ENCODE data around the gene NFIB.

NFIB gene

GRCh38 chr9:14056316-14056861 is 257.6 kb downstream of the NFIB start:
- ATAC-seq (ENCODE audit: low read depth) (no peak), DNase-seq (ENCODE audit: low spot score) (no peak)
- Histone ChIP-seq H3K4me3 (ENCODE audit: severe bottlenecking) (no peak overlapping the region), H3K27ac (ENCODE audit: poor library complexity, severe bottlenecking) (no peak overlapping the region), H3K36me3 (ENCODE audit: low read depth) (no peaks in the 10 kb centered on the region), H3K27me3 (ENCODE audit: insufficient read depth, poor library complexity, severe bottlenecking) (no peaks in the 10 kb centered on the region), H3K9me3 (ENCODE audit: severe bottlenecking) (no peaks in the 10 kb centered on the region), H3K4me1 (ENCODE audit: insufficient read depth, poor library complexity, severe bottlenecking) (peaks cover 2% of the 10 kb centered on the region)
- no peak for TF ChIP-seq CTCF (IDR thresholded peaks at IDR 0.05; ENCODE audit: poor library complexity, severe bottlenecking)

GRCh38 chr9:14054096-14054495 is 259.8 kb downstream of the NFIB start:
- Histone ChIP-seq H3K27me3 (ENCODE audit: insufficient read depth, poor library complexity, severe bottlenecking) (no peaks in the 10 kb centered on the region), H3K36me3 (ENCODE audit: low read depth) (no peaks in the 10 kb centered on the region), H3K4me1 (ENCODE audit: insufficient read depth, poor library complexity, severe bottlenecking) (peaks cover 3% of the 10 kb centered on the region), H3K9me3 (ENCODE audit: severe bottlenecking) (no peaks in the 10 kb centered on the region), H3K27ac (ENCODE audit: poor library complexity, severe bottlenecking) (no peak overlapping the region), H3K4me3 (ENCODE audit: severe bottlenecking) (no peak overlapping the region)
- DNase-seq (ENCODE audit: low spot score): no peak
- ATAC-seq (ENCODE audit: low read depth): no peak
- TF ChIP-seq CTCF (IDR thresholded peaks at IDR 0.05; ENCODE audit: poor library complexity, severe bottlenecking): no peak

- Histone ChIP-seq H3K27ac (ENCODE audit: poor library complexity, severe bottlenecking) (no peak overlapping the region), H3K27me3 (ENCODE audit: insufficient read depth, poor library complexity, severe bottlenecking) (no peaks in the 10 kb centered on the region), H3K9me3 (ENCODE audit: severe bottlenecking) (no peaks in the 10 kb centered on the region), H3K4me1 (ENCODE audit: insufficient read depth, poor library complexity, severe bottlenecking) (peaks cover 3% of the 10 kb centered on the region), H3K36me3 (ENCODE audit: low read depth) (no peaks in the 10 kb centered on the region), H3K4me3 (ENCODE audit: severe bottlenecking) (no peak overlapping the region)
- no peak for TF ChIP-seq CTCF (IDR thresholded peaks at IDR 0.05; ENCODE audit: poor library complexity, severe bottlenecking)
- ATAC-seq (ENCODE audit: low read depth): no peak
- DNase-seq (ENCODE audit: low spot score): no peak
These were observed 261.6 kb downstream of the NFIB start for GRCh38 chr9:14052359-14052758.

DNA sequence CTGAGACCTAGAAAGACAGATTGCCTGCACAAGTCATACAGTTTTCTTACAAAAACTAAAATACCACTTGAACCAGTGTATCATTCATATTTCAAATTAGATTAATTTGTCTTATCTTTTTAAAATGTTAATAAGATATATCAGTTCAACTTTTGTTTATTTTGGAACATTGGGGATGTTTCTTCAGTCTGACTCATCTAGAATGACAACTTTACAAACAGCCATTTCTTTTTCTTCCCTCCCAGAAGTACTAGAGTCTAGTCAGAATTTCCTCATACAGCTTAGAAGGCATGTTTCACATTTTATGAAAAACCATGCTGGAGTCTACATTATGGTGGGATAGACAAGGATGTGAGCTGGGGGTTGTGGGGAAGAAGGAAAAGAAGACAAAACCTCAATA is 262.5 kb downstream of the NFIB start:
- H3K27me3 ChIP-seq (ENCODE audit: insufficient read depth, poor library complexity, severe bottlenecking): no peaks in the 10 kb centered on the region
- H3K4me3 ChIP-seq (ENCODE audit: severe bottlenecking): no peak overlapping the region
- no peak for DNase-seq (ENCODE audit: low spot score)
- H3K4me1 ChIP-seq (ENCODE audit: insufficient read depth, poor library complexity, severe bottlenecking): peaks cover 3% of the 10 kb centered on the region
- no peak for ATAC-seq (ENCODE audit: low read depth)
- no peaks in the 10 kb centered on the region for H3K9me3 ChIP-seq (ENCODE audit: severe bottlenecking)
- no peaks in the 10 kb centered on the region for H3K36me3 ChIP-seq (ENCODE audit: low read depth)
- no peak for TF ChIP-seq CTCF (IDR thresholded peaks at IDR 0.05; ENCODE audit: poor library complexity, severe bottlenecking)
- H3K27ac ChIP-seq (ENCODE audit: poor library complexity, severe bottlenecking): no peak overlapping the region

- no peak for DNase-seq (ENCODE audit: low spot score)
- no peak for ATAC-seq (ENCODE audit: low read depth)
- H3K4me3 ChIP-seq (ENCODE audit: severe bottlenecking): no peak overlapping the region
- H3K9me3 ChIP-seq (ENCODE audit: severe bottlenecking): no peaks in the 10 kb centered on the region
- no peak overlapping the region for H3K27ac ChIP-seq (ENCODE audit: poor library complexity, severe bottlenecking)
- H3K4me1 ChIP-seq (ENCODE audit: insufficient read depth, poor library complexity, severe bottlenecking): no peaks in the 10 kb centered on the region
- H3K36me3 ChIP-seq (ENCODE audit: low read depth): no peaks in the 10 kb centered on the region
- H3K27me3 ChIP-seq (ENCODE audit: insufficient read depth, poor library complexity, severe bottlenecking): no peaks in the 10 kb centered on the region
- no peak for TF ChIP-seq CTCF (IDR thresholded peaks at IDR 0.05; ENCODE audit: poor library complexity, severe bottlenecking)
These were observed 270.5 kb downstream of the NFIB start for GRCh38 chr9:14043483-14043882.

Measured in RWPE2 (cell line).